SK-N-SH treated with all-trans-retinoic acid at 6 μM for 48 hours (cell line): Measurements from ENCODE around the gene KLHDC3.
A peak's percentile ranks its signal among the peaks of the same experiment; 100 is the strongest.

Experiments
- ATAC-seq: fragments of 200-7000 bp; cut with Tn5 transposase; 3 replicates; pipeline ENCODE4 v1.9.1; 2020; ENCODE audit warnings: mild to moderate bottlenecking, moderate library complexity
- BACH2 ChIP-seq: fragments of 250-450 bp; sonication (Bioruptor Pico); IDR thresholded peaks from 2 replicates; pipeline ENCODE4 v1.9.0; 2021; ENCODE audit warnings: mild to moderate bottlenecking, borderline replicate concordance
- CSDC2 ChIP-seq: fragments of 250-450 bp; sonication (Bioruptor Pico); IDR thresholded peaks from 2 replicates; pipeline ENCODE4 v1.5.0; 2020; ENCODE audit warnings: mild to moderate bottlenecking, moderate library complexity
- CSRNP3 ChIP-seq: fragments of 250-450 bp; sonication (Bioruptor Pico); IDR thresholded peaks from 2 replicates; pipeline ENCODE4 v1.5.1; 2021; ENCODE audit warnings: mild to moderate bottlenecking, moderate library complexity
- ESRRG ChIP-seq: fragments of 250-450 bp; sonication (Bioruptor Pico); IDR thresholded peaks from 2 replicates; pipeline ENCODE4 v1.6.1; 2021; ENCODE audit warnings: mild to moderate bottlenecking
- GLIS3 ChIP-seq: fragments of 250-450 bp; sonication (Bioruptor Pico); IDR thresholded peaks from 2 replicates; pipeline ENCODE4 v1.5.0; 2020; ENCODE audit warnings: mild to moderate bottlenecking, moderate library complexity
- ISL1 ChIP-seq: fragments of 250-450 bp; sonication (Bioruptor Pico); IDR thresholded peaks from 2 replicates; pipeline ENCODE4 v2.1.2; 2022; ENCODE audit warnings: mild to moderate bottlenecking, moderate library complexity
- OSR1 ChIP-seq: fragments of 250-450 bp; sonication (Bioruptor Pico); IDR thresholded peaks from 2 replicates; pipeline ENCODE4 v1.8.0; 2022; ENCODE audit warnings: moderate library complexity, mild to moderate bottlenecking, inconsistent platforms
- PATZ1 ChIP-seq: fragments of 250-450 bp; sonication (Bioruptor Pico); IDR thresholded peaks from 2 replicates; pipeline ENCODE4 v1.8.0; 2020; ENCODE audit warnings: mild to moderate bottlenecking, moderate library complexity, borderline replicate concordance
- POU6F1 ChIP-seq: fragments of 250-450 bp; sonication (Bioruptor Pico); IDR thresholded peaks from 2 replicates; pipeline ENCODE4 v1.8.0; 2021; ENCODE audit warnings: low read depth, mild to moderate bottlenecking, moderate library complexity, borderline replicate concordance
- RARB ChIP-seq: fragments of 250-450 bp; sonication (Bioruptor Pico); IDR thresholded peaks from 2 replicates; pipeline ENCODE4 v1.8.0; 2021; ENCODE audit warnings: mild to moderate bottlenecking, moderate library complexity
- SNAI2 ChIP-seq: fragments of 250-450 bp; sonication (Bioruptor Pico); IDR thresholded peaks from 2 replicates; pipeline ENCODE4 v1.5.0; 2020; ENCODE audit warnings: mild to moderate bottlenecking, moderate library complexity
- TCF4 ChIP-seq: fragments of 250-450 bp; sonication (Bioruptor Pico); IDR thresholded peaks from 2 replicates; pipeline ENCODE4 v1.8.0; 2021; ENCODE audit warnings: mild to moderate bottlenecking, moderate library complexity, borderline replicate concordance
- ZC3H10 ChIP-seq: fragments of 250-450 bp; sonication (Bioruptor Pico); IDR thresholded peaks from 2 replicates; pipeline ENCODE4 v1.5.1; 2021; ENCODE audit warnings: mild to moderate bottlenecking, moderate library complexity
- ZFP3 ChIP-seq: fragments of 250-450 bp; sonication (Bioruptor Pico); IDR thresholded peaks from 2 replicates; pipeline ENCODE4 v1.5.0; 2020; ENCODE audit warnings: mild to moderate bottlenecking, moderate library complexity
- ZFP30 ChIP-seq: fragments of 450-650 bp; formaldehyde crosslinking; IDR thresholded peaks from 2 replicates; pipeline ENCODE4 v1.5.0; 2022; ENCODE audit warnings: mild to moderate bottlenecking, moderate library complexity
- ZNF565 ChIP-seq: fragments of 450-650 bp; formaldehyde crosslinking; conservative IDR thresholded peaks from 2 replicates; pipeline ENCODE4 v1.5.0; 2020; ENCODE audit warnings: low read depth, mild to moderate bottlenecking, moderate library complexity
- ZNF70 ChIP-seq: fragments of 450-650 bp; formaldehyde crosslinking; IDR thresholded peaks from 2 replicates; pipeline ENCODE4 v1.5.0; 2020; ENCODE audit warnings: mild to moderate bottlenecking, moderate library complexity
- ZNF8 ChIP-seq: fragments of 450-650 bp; formaldehyde crosslinking; IDR thresholded peaks from 2 replicates; pipeline ENCODE4 v1.5.0; 2020; ENCODE audit warnings: mild to moderate bottlenecking, moderate library complexity
- TF ChIP-seq, protein P1 (sequence below): fragments of 250-450 bp; sonication (Bioruptor Pico); IDR thresholded peaks from 2 replicates; pipeline ENCODE4 v1.5.0; 2020; ENCODE audit warnings: mild to moderate bottlenecking, moderate library complexity
- TF ChIP-seq, protein P2 (sequence below): fragments of 250-450 bp; sonication (Bioruptor Pico); IDR thresholded peaks from 2 replicates; pipeline ENCODE4 v1.5.1; 2020; ENCODE audit warnings: low read depth, mild to moderate bottlenecking, moderate library complexity

The KLHDC3 gene

DNA sequence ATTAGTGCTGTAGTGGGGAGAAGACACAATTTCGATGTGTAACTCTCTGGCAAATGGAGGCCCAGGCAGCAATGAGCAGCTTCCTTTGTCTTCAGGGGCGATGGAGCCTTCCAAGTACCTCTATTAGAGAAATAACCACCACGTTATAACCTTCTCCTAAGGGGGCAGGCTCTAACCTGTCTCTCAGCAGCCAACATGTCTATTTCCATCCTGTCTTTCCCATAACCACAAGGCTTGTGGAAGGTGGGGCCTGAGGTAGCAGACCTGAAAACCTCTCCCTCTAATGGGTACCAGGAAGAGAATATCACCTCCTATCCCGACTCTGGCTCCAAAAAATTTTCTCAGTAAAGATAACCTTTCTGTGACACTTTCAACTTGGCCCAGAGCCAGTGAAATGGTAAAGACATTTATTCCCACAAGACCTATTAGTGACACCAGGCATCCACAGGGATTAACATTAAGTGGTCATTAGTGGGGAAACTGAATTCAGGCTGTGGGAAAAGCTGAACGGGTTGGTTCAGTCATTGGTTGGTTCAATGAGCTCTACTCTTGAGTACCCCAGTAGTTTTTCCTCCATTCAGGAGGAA lies 39.0 kb upstream of the KLHDC3 start:
- ATAC-seq: no peak
- TF ChIP-seq GLIS3 (CRISPR knock-in tag) (no peak), CSRNP3 (CRISPR knock-in tag) (no peak), OSR1 (CRISPR knock-in tag) (no peak), CSDC2 (CRISPR knock-in tag) (no peak), ESRRG (no peak)
- TF ChIP-seq, protein P1, sequence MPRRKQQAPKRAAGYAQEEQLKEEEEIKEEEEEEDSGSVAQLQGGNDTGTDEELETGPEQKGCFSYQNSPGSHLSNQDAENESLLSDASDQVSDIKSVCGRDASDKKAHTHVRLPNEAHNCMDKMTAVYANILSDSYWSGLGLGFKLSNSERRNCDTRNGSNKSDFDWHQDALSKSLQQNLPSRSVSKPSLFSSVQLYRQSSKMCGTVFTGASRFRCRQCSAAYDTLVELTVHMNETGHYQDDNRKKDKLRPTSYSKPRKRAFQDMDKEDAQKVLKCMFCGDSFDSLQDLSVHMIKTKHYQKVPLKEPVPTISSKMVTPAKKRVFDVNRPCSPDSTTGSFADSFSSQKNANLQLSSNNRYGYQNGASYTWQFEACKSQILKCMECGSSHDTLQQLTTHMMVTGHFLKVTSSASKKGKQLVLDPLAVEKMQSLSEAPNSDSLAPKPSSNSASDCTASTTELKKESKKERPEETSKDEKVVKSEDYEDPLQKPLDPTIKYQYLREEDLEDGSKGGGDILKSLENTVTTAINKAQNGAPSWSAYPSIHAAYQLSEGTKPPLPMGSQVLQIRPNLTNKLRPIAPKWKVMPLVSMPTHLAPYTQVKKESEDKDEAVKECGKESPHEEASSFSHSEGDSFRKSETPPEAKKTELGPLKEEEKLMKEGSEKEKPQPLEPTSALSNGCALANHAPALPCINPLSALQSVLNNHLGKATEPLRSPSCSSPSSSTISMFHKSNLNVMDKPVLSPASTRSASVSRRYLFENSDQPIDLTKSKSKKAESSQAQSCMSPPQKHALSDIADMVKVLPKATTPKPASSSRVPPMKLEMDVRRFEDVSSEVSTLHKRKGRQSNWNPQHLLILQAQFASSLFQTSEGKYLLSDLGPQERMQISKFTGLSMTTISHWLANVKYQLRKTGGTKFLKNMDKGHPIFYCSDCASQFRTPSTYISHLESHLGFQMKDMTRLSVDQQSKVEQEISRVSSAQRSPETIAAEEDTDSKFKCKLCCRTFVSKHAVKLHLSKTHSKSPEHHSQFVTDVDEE (CRISPR knock-in tag): no peak
- TF ChIP-seq, all 23 proteins: peak for 0

- peak; percentile 56 for ATAC-seq
- TF ChIP-seq, protein P2, sequence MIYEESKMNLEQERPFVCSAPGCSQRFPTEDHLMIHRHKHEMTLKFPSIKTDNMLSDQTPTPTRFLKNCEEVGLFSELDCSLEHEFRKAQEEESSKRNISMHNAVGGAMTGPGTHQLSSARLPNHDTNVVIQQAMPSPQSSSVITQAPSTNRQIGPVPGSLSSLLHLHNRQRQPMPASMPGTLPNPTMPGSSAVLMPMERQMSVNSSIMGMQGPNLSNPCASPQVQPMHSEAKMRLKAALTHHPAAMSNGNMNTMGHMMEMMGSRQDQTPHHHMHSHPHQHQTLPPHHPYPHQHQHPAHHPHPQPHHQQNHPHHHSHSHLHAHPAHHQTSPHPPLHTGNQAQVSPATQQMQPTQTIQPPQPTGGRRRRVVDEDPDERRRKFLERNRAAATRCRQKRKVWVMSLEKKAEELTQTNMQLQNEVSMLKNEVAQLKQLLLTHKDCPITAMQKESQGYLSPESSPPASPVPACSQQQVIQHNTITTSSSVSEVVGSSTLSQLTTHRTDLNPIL: no peak
- TF ChIP-seq ISL1 (CRISPR knock-in tag) (no peak), ZFP3 (CRISPR knock-in tag) (no peak), RARB (no peak), ZFP30 (CRISPR knock-in tag) (no peak), ESRRG (no peak), TCF4 (CRISPR knock-in tag) (no peak), ZNF8 (CRISPR knock-in tag) (no peak), POU6F1 (CRISPR knock-in tag) (no peak), PATZ1 (no peak), CSRNP3 (CRISPR knock-in tag) (no peak), ZNF70 (CRISPR knock-in tag) (no peak), ZNF565 (no peak), ZC3H10 (CRISPR knock-in tag) (no peak), GLIS3 (CRISPR knock-in tag) (no peak), BACH2 (CRISPR knock-in tag) (no peak)
These were observed 35.6 kb upstream of the KLHDC3 start for GRCh38 chr6:42978487-42978838.

DNA sequence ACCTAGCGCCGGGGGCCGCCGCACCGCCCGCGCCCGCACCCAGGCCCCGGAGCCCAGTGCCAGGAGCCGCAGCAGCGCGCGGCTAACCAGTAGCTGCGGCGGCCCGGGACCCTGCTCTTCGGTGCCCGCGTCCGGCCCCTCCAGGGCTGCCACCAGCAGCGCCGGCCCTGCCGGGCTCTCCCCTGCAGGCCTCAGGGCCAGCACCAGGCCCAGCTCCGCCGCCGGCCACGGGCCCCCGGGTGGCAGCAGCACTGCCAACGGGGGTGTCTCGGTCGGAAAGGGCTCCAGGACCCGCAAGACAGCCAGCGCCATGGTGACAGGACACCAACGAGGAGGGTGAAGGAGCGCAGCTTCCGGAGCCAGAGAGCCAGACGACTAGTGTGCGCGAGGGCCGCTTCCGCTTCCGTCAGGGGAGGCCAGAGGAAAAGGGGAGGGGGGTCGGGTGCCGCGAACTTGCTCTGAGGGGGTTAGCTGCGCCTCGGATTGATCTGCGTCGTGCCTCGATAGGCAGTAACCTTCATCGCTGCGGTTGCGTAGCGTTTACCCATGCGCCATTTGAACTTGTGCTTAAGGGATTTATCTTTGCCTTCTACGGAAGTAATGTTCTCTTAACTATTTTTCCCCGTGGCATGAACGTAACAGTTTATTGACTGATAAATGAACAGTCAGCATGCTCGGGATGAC lies 35.1 kb upstream of the KLHDC3 start, which contains the start of gene PEX6:
TSS of gene PEX6 (minus strand) at position 343 of the 684 bp plus-strand sequence. CDS start at position 312, 31 bp downstream.
- TF ChIP-seq BACH2 (CRISPR knock-in tag): no peak
- TF ChIP-seq, protein P2: no peak
- TF ChIP-seq ZFP3 (CRISPR knock-in tag): peak; percentile 35; the same call in 1 of the 2 replicates
- no peak for TF ChIP-seq ESRRG
- TF ChIP-seq SNAI2 (CRISPR knock-in tag): no peak
- peak; percentile 87 for ATAC-seq
